K562 (cell line): ENCODE results near the gene NLGN4X. TPM values are rescaled to one million over a fixed set of nuclear protein-coding genes. Genes with fewer than 3 reads are reported as not detected.

Source experiments
- ATAC-seq: fragments of 200-7000 bp; cut with Tn5 transposase; 3 replicates; pipeline ENCODE4 v1.9.1; 2020; ENCODE audit warnings: moderate library complexity
- BruUV-seq: library from RNA; stranded (reverse); fragments of 400-500 nt; replicated peaks from 2 replicates; lab custom pipeline; 2021; lab: Mats Ljungman, UMichigan
- CTCF ChIA-PET: fragments of 300-600 bp; formaldehyde crosslinking; extraction: SDS; loops from one replicate; lab custom pipeline; 2021; ENCODE audit warnings: low intra/inter-chr PET ratio; lab: Yijun Ruan, JAX
- POLR2A ChIA-PET: fragments of 300-600, 350-650 bp; sonication (Branson Sonifier 250); formaldehyde crosslinking; extraction: SDS; loops from one replicate; lab custom pipeline; 2021; ENCODE audit warnings: antibody characterized with exemption, inconsistent platforms; lab: Yijun Ruan, JAX
- DNase-seq, 4 experiments: peaks; one replicate each; pipeline versions ENCODE4 v3.0.0 to v3.0.0-alpha.2; 2011 to 2018; ENCODE audit warnings: low spot score in 3 of 4, mixed read lengths in 3 of 4; ENCODE audit errors: extremely low read depth in 1 of 4
- FAIRE-seq: peaks from 2 replicates; lab custom pipeline; 2011; peaks lifted over from hg19 to GRCh38; lab: Jason Lieb, UNC
- H2AFZ ChIP-seq: 2 replicates; pipeline ENCODE4 v1.6.0; 2011; ENCODE audit warnings: low read depth, low read length, control low read depth, inconsistent platforms
- H3K27ac ChIP-seq: fragments of 200-600 bp; 3 replicates; pipeline ENCODE4 v1.8.0; 2011; ENCODE audit warnings: low read depth, mild to moderate bottlenecking, control low read depth, inconsistent platforms, low read length, moderate library complexity, mixed read lengths; ENCODE audit errors: extremely low read depth
- H3K27me3 ChIP-seq, 2 experiments: fragments of 300-600 bp in 1 of 2; 2 replicates in 1 of 2; 3 replicates in 1 of 2; pipeline versions ENCODE4 v1.6.0 to v1.8.0; 2011; ENCODE audit warnings: inconsistent platforms in 2 of 2, low read length in 2 of 2, mild to moderate bottlenecking in 1 of 2, mixed read lengths in 1 of 2, moderate library complexity in 1 of 2; ENCODE audit not compliant: control insufficient read depth in 2 of 2, insufficient read depth in 2 of 2
- H3K36me3 ChIP-seq: fragments of 300-600 bp; 3 replicates; pipeline ENCODE4 v1.8.0; 2011; ENCODE audit warnings: mild to moderate bottlenecking, low read length, inconsistent platforms; ENCODE audit not compliant: control insufficient read depth, insufficient read depth
- H3K4me1 ChIP-seq, 2 experiments: fragments of 200-600 bp in 1 of 2; replicated peaks in 1 of 2; 2 replicates in 1 of 2; 3 replicates in 1 of 2; pipeline versions ENCODE4 v1.5.1 to v1.8.0; 2011; ENCODE audit warnings: inconsistent platforms in 2 of 2, low read length in 2 of 2, mild to moderate bottlenecking in 1 of 2, mixed read lengths in 1 of 2, moderate library complexity in 1 of 2; ENCODE audit not compliant: control insufficient read depth in 2 of 2, insufficient read depth in 2 of 2
- H3K4me2 ChIP-seq: 2 replicates; pipeline ENCODE4 v1.6.1; 2011; ENCODE audit warnings: low read length, control low read depth, inconsistent platforms, mixed read lengths; ENCODE audit not compliant: insufficient read depth
- H3K4me3 ChIP-seq: fragments of 200-600 bp; sonication (generic), shearing (Covaris generic); 2 replicates; pipeline ENCODE4 v1.5.1; 2016; ENCODE audit warnings: control low read depth, inconsistent platforms
- H3K79me2 ChIP-seq: fragments of 200-600 bp; 3 replicates; pipeline ENCODE4 v1.8.0; 2011; ENCODE audit warnings: low read length, inconsistent platforms; ENCODE audit not compliant: control insufficient read depth, insufficient read depth
- H3K9ac ChIP-seq, 2 experiments: 2 replicates each; pipeline versions ENCODE4 v1.6.0 to v1.6.1; 2011; ENCODE audit warnings: low read depth in 2 of 2, low read length in 2 of 2, control low read depth in 1 of 2, inconsistent platforms in 1 of 2, mild to moderate bottlenecking in 1 of 2, mixed read lengths in 1 of 2; ENCODE audit not compliant: insufficient read depth in 1 of 2
- H3K9me1 ChIP-seq: one replicate; pipeline ENCODE4 v1.6.0; 2011; ENCODE audit warnings: inconsistent platforms, mild to moderate bottlenecking, low read length, moderate library complexity; ENCODE audit not compliant: control insufficient read depth, insufficient read depth
- H3K9me3 ChIP-seq: replicated peaks from 2 replicates; pipeline ENCODE4 v1.5.1; 2011; ENCODE audit warnings: low read depth, low read length, inconsistent platforms; ENCODE audit not compliant: control insufficient read depth, insufficient read depth
- H4K20me1 ChIP-seq: replicated peaks from 2 replicates; pipeline ENCODE4 v1.6.1; 2011; ENCODE audit warnings: low read length, inconsistent platforms, mixed read lengths; ENCODE audit not compliant: control insufficient read depth, insufficient read depth
- ELF4 ChIP-seq: fragments of 450-650 bp; formaldehyde crosslinking; IDR thresholded peaks from 2 replicates; pipeline ENCODE4 v1.4.0; 2022; ENCODE audit warnings: missing genetic modification characterization
- KDM4B ChIP-seq, 2 experiments: fragments of 450-650 bp in 1 of 2; sonication (generic) in 1 of 2; IDR thresholded peaks; 2 replicates each; pipeline ENCODE4 v1.6.1; 2016 to 2017; ENCODE audit warnings: borderline replicate concordance in 2 of 2, antibody characterized with exemption in 1 of 2, low read depth in 1 of 2, mild to moderate bottlenecking in 1 of 2
- RBM25 ChIP-seq: fragments of 200-400 bp; formaldehyde crosslinking; IDR thresholded peaks from 2 replicates; pipeline ENCODE4 v1.6.1; 2018; ENCODE audit warnings: low read length, low read depth, moderate library complexity; ENCODE audit not compliant: severe bottlenecking
- RNF2 ChIP-seq: sonication (generic); IDR thresholded peaks from 2 replicates; pipeline ENCODE4 v1.6.1; 2016
- SMARCE1 ChIP-seq: fragments of 450-650 bp; IDR thresholded peaks from 2 replicates; pipeline ENCODE4 v1.7.1; 2016; ENCODE audit warnings: mild to moderate bottlenecking
- SNAPC5 ChIP-seq: fragments of 250-450 bp; sonication (Bioruptor Pico); IDR thresholded peaks from 2 replicates; pipeline ENCODE4 v1.8.0; 2021; ENCODE audit warnings: moderate library complexity, mild to moderate bottlenecking, inconsistent platforms
- SP2 ChIP-seq: IDR thresholded peaks from 2 replicates; pipeline ENCODE4 v1.6.1; 2011; ENCODE audit warnings: mild to moderate bottlenecking, low read depth, low read length, moderate library complexity; ENCODE audit not compliant: poor library complexity, severe bottlenecking; ENCODE audit errors: extremely low read depth
- STAT5A ChIP-seq: IDR thresholded peaks from 2 replicates; pipeline ENCODE4 v1.6.1; 2012; ENCODE audit warnings: low read length, inconsistent platforms, borderline replicate concordance
- TCF15 ChIP-seq: fragments of 250-450 bp; sonication (Bioruptor Pico); IDR thresholded peaks from 2 replicates; pipeline ENCODE4 v1.8.0; 2022; ENCODE audit warnings: moderate library complexity, mild to moderate bottlenecking, inconsistent platforms
- TCFL5 ChIP-seq: fragments of 250-450 bp; sonication (Bioruptor Pico); conservative IDR thresholded peaks from 2 replicates; pipeline ENCODE4 v1.6.1; 2021; ENCODE audit warnings: mild to moderate bottlenecking, moderate library complexity, matching md5 sums
- ZFP1 ChIP-seq: fragments of 450-650 bp; formaldehyde crosslinking; IDR thresholded peaks from 2 replicates; pipeline ENCODE4 v1.4.0; 2020; ENCODE audit warnings: mild to moderate bottlenecking, mixed read lengths
- ZNF197 ChIP-seq: fragments of 200-800 bp; sonication (Bioruptor generic); IDR thresholded peaks from 2 replicates; pipeline ENCODE4 v1.6.1; 2016; ENCODE audit warnings: low read depth, missing genetic modification characterization, missing compliant biosample characterization
- ZNF263 ChIP-seq: sonication (generic); formaldehyde crosslinking; IDR thresholded peaks from 2 replicates; pipeline ENCODE4 v1.8.0; 2022; ENCODE audit warnings: mild to moderate bottlenecking, missing genetic modification reagents, borderline replicate concordance
- ZNF41 ChIP-seq: fragments of 250-450 bp; sonication (Bioruptor Pico); conservative IDR thresholded peaks from 2 replicates; pipeline ENCODE4 v1.4.0; 2020; ENCODE audit warnings: mild to moderate bottlenecking
- ZNF518B ChIP-seq: fragments of 250-450 bp; sonication (Bioruptor Pico); IDR thresholded peaks from 2 replicates; pipeline ENCODE4 v1.5.0; 2021; ENCODE audit warnings: mild to moderate bottlenecking, moderate library complexity
- ZNF778 ChIP-seq: fragments of 450-650 bp; formaldehyde crosslinking; IDR thresholded peaks from 2 replicates; pipeline ENCODE4 v1.4.0; 2020; ENCODE audit warnings: mild to moderate bottlenecking, moderate library complexity
- ZNF830 ChIP-seq: fragments of 250-450 bp; sonication (Bioruptor Pico); IDR thresholded peaks from 2 replicates; pipeline ENCODE4 v1.5.0; 2021; ENCODE audit warnings: mild to moderate bottlenecking
- WGBS: fragments of 100-300 bp; shearing (Covaris generic); methylation state at CpG from one replicate; pipeline ENCODE4 v1.1.6; 2016; ENCODE audit warnings: low coverage, mixed read lengths; ENCODE audit not compliant: insufficient coverage; ENCODE audit errors: missing lambda C conversion rate; 5-methylcytosine and 5-hydroxymethylcytosine counted together
- in situ Hi-C: fragments of 300-500 bp; cut with MboI; formaldehyde crosslinking; loops from 4 replicates; pipeline ENCODE4 v1.15.0; 2018; ENCODE audit warnings: inconsistent platforms, mixed read lengths
- intact Hi-C: fragments of 100-400 bp; cut with micrococcal nuclease; formaldehyde crosslinking; loops from 2 replicates; pipeline ENCODE4 v1.14.2; 2022
- polyA plus RNA-seq, 8 experiments: library from polyadenylated mRNA; depleted of rRNA in 4 of 8; stranded (reverse) in 5 of 8; unstranded in 3 of 8; fragments of >200 nt; fragmentation: Nextera tagmentation in 2 of 8; fragmentation: Illumina TruSeq in 1 of 8; extraction: Ambion mirVana in 2 of 8; extraction: Trizol in 1 of 8; gene quantifications; 2 replicates each; pipeline versions ENCODE4 v1.2.1 to v1.2.3, GENCODE V29; 2011 to 2014; ENCODE audit warnings: inconsistent platforms in 1 of 8, missing spikeins in 1 of 8
- total RNA-seq, 7 experiments: library from RNA; depleted of rRNA in 6 of 7; stranded (reverse); fragments of >200 nt in 6 of 7; fragmentation: Illumina TruSeq in 2 of 7; extraction: Trizol in 2 of 7; gene quantifications; 2 replicates each; pipeline versions ENCODE4 v1.2.1 to v1.2.3, GENCODE V29; 2011 to 2021; ENCODE audit warnings: low replicate concordance in 1 of 7

NLGN4X gene
- total and polyA plus RNA-seq, 9 of the 15 experiments (the other 6 are each of a cell fraction or from before 2014, with no cell fraction given) = 0.07 TPM; not detected in 8

- no peaks in the 10 kb centered on the region for H3K36me3 ChIP-seq
- H3K27me3 ChIP-seq = no peaks in the 10 kb centered on the region
- ATAC-seq = no peak
- H2AFZ ChIP-seq = no peak overlapping the region
- no peak overlapping the region for H3K9ac ChIP-seq
- intact Hi-C loops = no loop called here
- in situ Hi-C loops = no loop called here
- H3K4me1 ChIP-seq = no peaks in the 10 kb centered on the region
- H3K9me3 ChIP-seq = no peaks in the 10 kb centered on the region
- DNase-seq = no peak
- H3K79me2 ChIP-seq = no peaks in the 10 kb centered on the region
- 0% methylated on average over 2 of the region's 2 CpGs for WGBS
- no peak for TF ChIP-seq ZFP1
- no peak for TF ChIP-seq SNAPC5 (CRISPR knock-in tag)
- TF ChIP-seq KDM4B (IDR thresholded peaks at IDR 0.05; ENCODE audit: borderline replicate concordance in 2 of 2, low read depth in 1 of 2) = no peak
- no peak for TF ChIP-seq STAT5A
- no peak for TF ChIP-seq RNF2
- no peak for TF ChIP-seq ZNF263
- TF ChIP-seq RBM25 = no peak
- TF ChIP-seq ZNF778 (CRISPR knock-in tag) = no peak
- TF ChIP-seq ZNF197 (CRISPR knock-in tag) = no peak
- TF ChIP-seq ZNF41 = no peak
- TF ChIP-seq TCF15 (CRISPR knock-in tag) = no peak
- no peak for TF ChIP-seq ELF4 (CRISPR knock-in tag)
- TF ChIP-seq ZNF830 = no peak
- no peak for TF ChIP-seq SMARCE1
- TF ChIP-seq ZNF518B (CRISPR knock-in tag) = no peak
- TF ChIP-seq TCFL5 (CRISPR knock-in tag) = no peak
- no peak for TF ChIP-seq SP2
- H3K27ac ChIP-seq = no peak overlapping the region
- no peak overlapping the region for H3K4me2 ChIP-seq
- POLR2A ChIA-PET = no interaction called here
- H4K20me1 ChIP-seq = no peaks in the 10 kb centered on the region
- no peaks in the 10 kb centered on the region for H3K9me1 ChIP-seq
- no peak for FAIRE-seq
- no peak overlapping the region for H3K4me3 ChIP-seq
- BruUV-seq = no TSS peak
- CTCF ChIA-PET = no interaction called here
Observed at GRCh38 chrX:5958523-5958922, 270.1 kb downstream of the NLGN4X start.
